ENCODE results near the gene GET4. TPM values are rescaled to one million over a fixed set of nuclear protein-coding genes. Genes with fewer than 3 reads are reported as not detected.
"Not testable (repeated sequence)": the region's sequence is repeated elsewhere in the genome, so short reads cannot be mapped to it uniquely, and the experiment has no call there.

Gene GET4
- total RNA-seq, 2 donors from 2014 or later: 42.8 to 44.5 TPM

- DNase-seq (ENCODE audit: low spot score): peak; percentile 49
- Mint-ChIP-seq H3K4me3 (peak overlapping the region; percentile 72), H3K9me3 (peaks cover 9% of the 10 kb centered on the region), H3K36me3 (peaks cover 22% of the 10 kb centered on the region), H3K4me1 (ENCODE audit: low read depth in 2 of 2) (peaks cover 43 to 45% of the 10 kb centered on the region in 2 donors), H3K27ac (peak overlapping the region; percentile 85 to 94), H3K27me3 (no peaks in the 10 kb centered on the region)
- peak; percentile 14 to 38 for ATAC-seq
These were observed 63.5 kb downstream of the GET4 start for GRCh38 chr7:939843-940242.

- H3K36me3 Mint-ChIP-seq: peaks cover 22% of the 10 kb centered on the region
- peak overlapping the region; percentile 85 to 94 for H3K27ac Mint-ChIP-seq
- peaks cover 43% of the 10 kb centered on the region in 2 donors for H3K4me1 Mint-ChIP-seq (ENCODE audit: low read depth in 2 of 2)
- ATAC-seq: peak in 1 of 2 donors; percentile 43
- peak overlapping the region; percentile 72 for H3K4me3 Mint-ChIP-seq
- H3K27me3 Mint-ChIP-seq: no peaks in the 10 kb centered on the region
- peak; percentile 34 for DNase-seq (ENCODE audit: low spot score)
- H3K9me3 Mint-ChIP-seq: peaks cover 9% of the 10 kb centered on the region
These were observed 64.5 kb downstream of the GET4 start for GRCh38 chr7:940599-941408.

DNA sequence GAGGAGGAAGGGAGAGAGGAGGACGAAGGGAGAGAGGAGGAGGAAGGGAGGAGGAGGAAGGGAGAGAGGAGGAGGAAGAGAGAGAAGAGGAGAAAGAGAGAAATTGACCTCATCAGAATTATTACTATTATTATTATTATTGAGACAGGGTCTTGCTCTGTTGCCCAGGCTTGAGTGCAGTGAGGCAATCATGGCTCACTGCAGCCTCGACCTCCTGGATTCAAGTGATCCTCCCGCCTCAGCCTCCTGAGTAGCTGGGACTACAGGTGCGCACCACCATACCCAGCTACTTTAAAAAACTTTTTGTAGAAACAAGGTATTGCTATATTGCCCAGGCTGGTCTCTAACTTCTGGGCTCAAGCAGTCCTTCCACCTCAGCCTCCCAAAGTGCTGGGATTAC lies 67.4 kb downstream of the GET4 start:
- not testable (repeated sequence) for H3K4me3 Mint-ChIP-seq; ATAC-seq; H3K27me3 Mint-ChIP-seq; DNase-seq (ENCODE audit: low spot score); H3K9me3 Mint-ChIP-seq
- peaks cover 22% of the 10 kb centered on the region for H3K36me3 Mint-ChIP-seq
- H3K27ac Mint-ChIP-seq: peak overlapping the region in 1 of 2 donors; percentile 58
- H3K4me1 Mint-ChIP-seq (ENCODE audit: low read depth in 2 of 2): peaks cover 27 to 38% of the 10 kb centered on the region in 2 donors

DNA sequence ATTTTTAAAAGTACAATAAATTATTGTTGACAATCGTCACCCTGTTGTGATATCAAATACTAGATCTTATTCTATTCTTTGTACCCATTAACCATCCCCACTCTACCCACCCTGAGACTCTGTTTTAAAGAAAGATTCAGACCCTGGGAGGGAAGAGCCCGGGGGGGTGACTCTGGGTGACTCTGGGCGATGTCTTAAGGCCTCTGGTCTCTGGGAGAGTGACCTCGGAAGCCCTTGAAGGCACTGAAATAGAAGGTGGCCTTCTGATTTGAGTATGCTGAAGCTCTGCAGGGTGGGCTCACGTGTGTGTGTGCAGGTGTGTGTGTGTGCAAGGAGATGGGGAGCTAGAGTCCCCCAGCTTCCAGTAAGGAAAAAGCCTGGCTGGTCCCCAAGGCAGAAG lies 68.4 kb downstream of the GET4 start:
- Mint-ChIP-seq H3K4me1 (ENCODE audit: low read depth in 2 of 2) (peaks cover 24 to 44% of the 10 kb centered on the region in 2 donors), H3K9me3 (peaks cover 9% of the 10 kb centered on the region), H3K4me3 (no peak overlapping the region), H3K27ac (peak overlapping the region in 1 of 2 donors; percentile 70), H3K36me3 (peaks cover 21% of the 10 kb centered on the region), H3K27me3 (no peaks in the 10 kb centered on the region)
- DNase-seq (ENCODE audit: low spot score) (peak; percentile 49), ATAC-seq (no peak)

- no peak overlapping the region for H3K4me3 Mint-ChIP-seq
- peaks cover 17% of the 10 kb centered on the region for H3K36me3 Mint-ChIP-seq
- H3K27ac Mint-ChIP-seq: peak overlapping the region in 1 of 2 donors; percentile 70
- peaks cover 20 to 43% of the 10 kb centered on the region in 2 donors for H3K4me1 Mint-ChIP-seq (ENCODE audit: low read depth in 2 of 2)
- peaks cover 9% of the 10 kb centered on the region for H3K9me3 Mint-ChIP-seq
- DNase-seq (ENCODE audit: low spot score): peak; percentile 59
- no peak for ATAC-seq
- H3K27me3 Mint-ChIP-seq: no peaks in the 10 kb centered on the region
These were observed 68.8 kb downstream of the GET4 start for GRCh38 chr7:945147-945555.

GRCh38 chr7:945556-946255 lies 69.4 kb downstream of the GET4 start:
- no peak overlapping the region for H3K27ac Mint-ChIP-seq
- H3K27me3 Mint-ChIP-seq: no peaks in the 10 kb centered on the region
- peaks cover 18 to 42% of the 10 kb centered on the region in 2 donors for H3K4me1 Mint-ChIP-seq (ENCODE audit: low read depth in 2 of 2)
- no peak overlapping the region for H3K4me3 Mint-ChIP-seq
- H3K36me3 Mint-ChIP-seq: peaks cover 11% of the 10 kb centered on the region
- H3K9me3 Mint-ChIP-seq: peaks cover 9% of the 10 kb centered on the region
- DNase-seq (ENCODE audit: low spot score) (peak; percentile 60), ATAC-seq (peak in 1 of 2 donors; percentile 28)

Other genes with a start within 250 kb of the GET4 start
- 10 to 100 TPM; 19.5 to 53.4 TPM for gene DNAAF5, start 149.9 kb upstream of the GET4 start, total RNA-seq
- 10 to 100 TPM in 1 of 2 donors, 1 to 10 TPM in 1; 9.8 to 31.9 TPM for gene PRKAR1B, start 149.3 kb upstream of the GET4 start, total RNA-seq
- gene SUN1, start 44.1 kb upstream of the GET4 start, total RNA-seq: 10 to 100 TPM; 34.3 to 50.4 TPM
- 100 to 1,000 TPM in 1 of 2 donors, 10 to 100 TPM in 1; 70.6 to 161 TPM for gene ADAP1, start 78.1 kb downstream of the GET4 start, total RNA-seq
- gene COX19, start 99.0 kb downstream of the GET4 start, total RNA-seq: 10 to 100 TPM; 17.2 to 19.9 TPM
- gene CYP2W1, start 106.6 kb downstream of the GET4 start, total RNA-seq: not detected
- gene GPR146, start 168.0 kb downstream of the GET4 start, total RNA-seq: 1 to 10 TPM in 1 of 2 donors, under 1 TPM in 1; 0.89 to 8.1 TPM
- gene GPER1, start 211.6 kb downstream of the GET4 start, total RNA-seq: not detected